NCI-H146 treated with DMSO at 0.1 percent for 48 hours (cell line): ENCODE measurements around the gene THY1.
"Not testable (repeated sequence)": the region's sequence is repeated elsewhere in the genome, so short reads cannot be mapped to it uniquely, and the experiment has no call there.

Experiments
- DNase-seq: peaks from one replicate; lab custom pipeline; 2025; ENCODE audit not compliant: unreplicated experiment; lab: John Stamatoyannopoulos, UW

THY1 gene

DNA sequence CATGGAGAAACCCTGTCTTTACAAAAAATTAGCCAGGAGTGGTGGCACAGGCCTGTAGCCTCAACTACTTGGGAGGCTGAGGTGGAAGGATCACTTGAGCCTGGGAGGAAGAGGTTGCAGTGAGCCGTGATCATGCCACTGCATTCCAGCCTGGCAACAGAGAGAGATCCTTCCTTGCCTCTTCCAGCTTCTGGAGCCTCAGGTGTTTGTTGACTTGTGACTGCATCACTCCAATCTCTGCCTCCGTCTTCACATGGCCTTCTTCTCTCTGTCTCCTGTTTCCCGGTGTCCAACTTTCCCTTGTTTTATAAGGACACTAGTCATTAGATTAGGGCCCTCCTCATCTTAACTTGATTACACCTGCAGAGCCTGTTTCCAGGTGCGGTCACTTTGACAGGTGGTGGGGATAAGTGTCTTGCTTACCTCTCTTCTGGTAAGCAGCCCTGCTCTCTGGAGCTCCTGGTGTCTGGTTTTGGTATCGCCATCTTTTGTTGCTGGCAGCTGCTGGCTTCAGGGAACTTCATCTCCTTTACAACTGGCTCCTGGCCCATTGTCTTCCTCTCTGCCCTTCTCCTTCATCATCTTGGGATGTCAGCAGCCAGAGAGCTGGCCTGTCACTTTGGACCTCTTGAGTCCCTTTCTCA lies 33.2 kb downstream of the THY1 start:
- peak; percentile 73 for DNase-seq

DNA sequence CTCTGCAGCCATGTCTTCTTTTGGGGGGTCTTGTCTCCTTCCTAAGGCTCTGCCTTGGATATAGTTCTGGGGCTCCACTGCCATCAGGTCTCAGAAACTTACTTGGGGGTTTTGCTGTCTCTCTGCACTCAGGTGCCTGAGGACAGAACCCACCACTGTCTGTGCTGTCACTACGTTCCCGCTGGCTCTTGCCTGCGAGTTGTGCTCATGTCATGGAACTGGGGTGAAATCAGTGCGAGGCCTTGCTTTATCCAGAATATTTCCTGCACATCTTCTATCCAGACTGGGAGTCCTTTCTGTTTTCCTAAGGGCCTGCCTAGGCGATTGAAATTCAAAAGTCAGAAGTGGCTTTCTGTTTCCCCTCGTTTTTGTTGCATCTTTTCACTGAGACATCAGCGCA lies 34.9 kb downstream of the THY1 start:
- DNase-seq: no peak

DNA sequence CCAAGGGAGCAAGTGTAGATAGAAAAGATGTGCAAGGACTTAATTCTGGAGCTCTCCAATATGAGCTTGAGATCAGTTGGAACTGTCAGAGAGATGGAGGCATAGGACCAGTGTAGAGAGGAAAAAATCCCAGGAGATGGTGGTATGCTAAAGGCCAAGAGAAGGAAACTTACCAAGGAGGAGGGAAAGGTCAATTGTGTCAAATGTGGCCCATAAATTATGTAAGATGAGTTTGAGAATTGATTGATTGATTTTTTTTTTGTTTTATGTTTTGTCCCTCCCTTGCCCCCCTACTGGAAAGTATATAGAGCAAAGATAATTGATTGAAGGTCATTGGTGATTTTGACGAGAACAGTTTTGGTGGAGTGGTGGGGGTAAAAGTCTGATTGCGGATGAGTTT lies 38.6 kb downstream of the THY1 start:
- DNase-seq: no peak

DNA sequence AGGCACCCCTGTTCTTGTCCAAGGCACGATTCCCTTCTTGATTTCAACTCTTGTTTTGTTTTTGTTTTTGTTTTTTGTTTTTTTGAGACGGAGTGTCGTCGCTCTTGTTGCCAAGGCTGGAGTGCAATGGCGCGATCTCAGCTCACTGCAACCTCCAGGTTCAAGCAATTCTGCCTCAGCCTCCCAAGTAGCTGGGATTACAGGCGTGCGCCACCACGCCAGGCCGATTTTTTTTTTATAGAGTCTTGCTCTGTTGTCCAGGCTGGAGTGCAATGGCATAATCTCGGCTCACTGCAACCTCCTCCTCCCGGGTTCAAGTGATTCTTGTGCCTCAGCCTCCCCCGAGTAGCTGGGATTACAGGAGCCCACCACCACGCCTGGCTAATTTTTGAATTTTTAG lies 40.5 kb downstream of the THY1 start:
- DNase-seq: not testable (repeated sequence)

GRCh38 chr11:119382101-119382500 lies 40.9 kb downstream of the THY1 start:
- no peak for DNase-seq

- DNase-seq: peak; percentile 94
These were observed 41.6 kb downstream of the THY1 start, which contains the start of gene USP2 for GRCh38 chr11:119381181-119381988. TSS of gene USP2 (minus strand) at chr11:119381690. CDS start at chr11:119373480, 8,210 bp downstream.

GRCh38 chr11:119380827-119381180 lies 42.2 kb downstream of the THY1 start:
- DNase-seq: no peak

DNA sequence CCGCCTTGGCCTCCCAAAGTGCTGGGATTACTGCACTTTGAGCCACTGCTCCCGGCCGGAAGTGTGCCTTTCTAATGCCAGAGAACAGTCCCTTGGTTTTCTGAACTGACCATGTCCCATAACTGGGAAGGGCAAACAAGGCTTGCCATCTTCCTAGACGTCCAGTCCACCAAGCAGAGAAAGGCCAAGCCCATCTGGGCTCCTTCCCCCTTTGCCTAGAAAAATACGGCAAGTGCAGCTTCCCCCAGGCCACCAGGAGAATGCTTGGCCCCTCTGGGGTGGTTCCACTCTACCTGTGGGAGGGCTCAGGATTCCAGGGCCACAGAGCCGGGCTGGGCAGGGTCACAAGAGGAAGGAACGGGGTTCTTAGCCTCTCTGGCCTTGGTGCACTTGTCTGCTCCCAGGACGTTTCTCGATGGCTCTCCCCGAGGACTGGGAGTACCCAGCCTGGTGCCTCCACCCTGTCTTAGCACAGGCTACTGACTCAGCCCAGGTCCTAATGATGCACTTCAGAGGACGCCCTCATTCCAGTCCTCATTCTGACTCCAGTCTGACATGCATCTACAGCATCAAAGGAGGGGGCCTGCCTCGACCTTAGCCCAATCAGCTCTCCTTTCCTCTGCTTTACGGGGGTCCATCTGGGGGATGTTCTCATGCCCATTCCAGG lies 42.7 kb downstream of the THY1 start:
- no peak for DNase-seq

DNA sequence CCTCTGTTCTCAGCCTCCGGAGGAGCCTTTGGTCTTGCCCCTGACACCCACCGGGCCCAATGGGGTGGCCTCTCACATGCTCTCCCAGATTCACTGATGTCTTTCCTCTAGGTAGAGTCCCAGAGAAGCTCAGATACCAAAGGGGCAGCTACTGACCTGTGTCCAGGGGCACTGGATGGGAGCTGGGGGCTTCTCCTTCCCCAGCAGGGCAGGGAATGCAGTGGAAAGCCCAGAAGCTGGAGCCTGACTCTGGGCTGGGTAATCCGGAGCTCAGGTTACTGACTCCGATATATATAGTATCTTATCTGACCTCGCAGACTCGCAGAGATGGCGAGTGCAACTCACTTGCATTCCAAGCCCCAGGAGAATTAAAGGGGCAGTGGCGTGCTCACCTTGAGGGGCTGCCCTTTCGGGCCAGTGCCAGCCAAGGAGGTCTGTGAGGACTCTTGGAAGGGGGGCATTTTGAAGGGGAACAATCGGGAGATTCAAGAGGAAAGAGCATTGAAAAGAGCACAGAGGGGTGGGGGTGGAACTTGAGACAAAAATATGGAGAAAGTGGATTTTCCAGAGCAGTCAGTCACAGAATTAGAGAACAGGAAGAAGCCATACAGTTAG lies 44.0 kb downstream of the THY1 start:
- no peak for DNase-seq

- DNase-seq: no peak
These were observed 44.9 kb downstream of the THY1 start for GRCh38 chr11:119377961-119378667.

GRCh38 chr11:119377112-119377901 lies 45.7 kb downstream of the THY1 start:
- DNase-seq: no peak

DNA sequence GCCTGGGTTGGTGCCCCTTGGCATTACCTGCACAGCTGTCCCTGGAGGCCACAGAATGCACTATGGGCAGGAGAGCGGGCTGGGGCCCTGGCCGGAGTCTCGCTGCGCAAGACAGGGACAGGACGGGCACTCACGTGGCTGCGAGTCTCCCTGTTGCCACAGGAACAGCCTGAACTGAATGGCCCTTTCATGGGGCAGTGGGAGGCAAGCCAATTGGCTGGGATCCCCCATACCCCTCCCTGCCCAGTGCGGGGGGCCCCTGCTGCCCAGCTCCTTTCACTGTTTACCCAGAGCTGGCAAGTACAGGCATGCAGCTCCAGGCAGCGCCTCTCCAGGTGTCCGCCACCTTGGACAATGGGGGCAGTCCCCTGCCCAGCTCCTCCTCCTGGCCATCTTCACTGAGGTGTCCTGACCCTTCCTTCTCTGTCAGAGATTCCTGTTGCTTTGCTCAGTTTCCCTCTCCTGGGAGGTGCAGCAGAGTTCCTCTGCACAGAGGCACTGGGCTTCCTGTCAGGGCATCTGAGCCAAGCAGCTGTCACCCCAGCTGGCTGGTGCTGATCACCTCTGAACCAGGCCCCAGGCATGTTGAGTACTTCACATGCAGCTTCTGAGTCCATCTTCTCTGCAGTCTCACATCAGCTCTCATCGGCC lies 46.6 kb downstream of the THY1 start:
- peak; percentile 94 for DNase-seq

DNA sequence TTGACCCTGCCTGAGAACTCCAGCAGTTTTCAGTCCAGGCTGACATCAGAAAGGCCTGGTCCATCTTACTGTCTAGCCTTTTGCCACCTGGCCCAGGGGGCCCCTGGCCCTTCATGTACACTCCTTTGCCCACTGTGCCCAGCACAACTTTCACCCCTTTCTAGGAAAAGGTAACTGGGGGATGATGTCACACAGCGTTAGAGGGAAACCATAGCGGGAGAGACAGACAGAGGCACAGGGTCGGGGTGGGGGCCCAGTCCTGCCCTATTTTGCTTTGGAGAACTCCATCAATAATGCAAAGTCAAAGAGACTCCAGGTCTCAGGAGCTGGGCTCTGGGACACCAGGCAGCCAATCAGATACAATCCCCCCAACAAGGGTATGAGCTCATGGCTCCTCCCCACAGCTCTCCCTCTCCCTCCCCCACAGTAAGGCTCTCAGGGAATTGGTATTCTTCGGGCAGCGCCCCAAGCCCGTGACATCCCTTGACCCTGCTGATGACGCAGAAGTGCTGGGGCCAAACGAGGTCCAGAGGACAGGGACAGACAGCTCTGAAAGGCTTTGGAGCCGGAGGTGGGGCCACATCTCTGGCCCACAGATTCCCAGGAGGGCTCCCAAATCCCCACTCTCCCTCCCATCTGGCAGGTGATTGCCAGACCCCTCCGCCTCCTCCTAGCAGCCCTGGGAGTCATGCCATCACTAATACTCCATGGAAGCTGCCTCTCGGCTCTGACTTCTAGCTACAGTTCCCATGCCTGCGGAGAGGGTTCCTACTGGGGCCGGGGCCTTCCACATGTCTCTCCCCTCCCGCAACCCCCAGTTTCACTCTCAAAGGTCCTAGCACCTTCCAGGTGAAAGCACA lies 47.4 kb downstream of the THY1 start:
- DNase-seq: no peak

DNA sequence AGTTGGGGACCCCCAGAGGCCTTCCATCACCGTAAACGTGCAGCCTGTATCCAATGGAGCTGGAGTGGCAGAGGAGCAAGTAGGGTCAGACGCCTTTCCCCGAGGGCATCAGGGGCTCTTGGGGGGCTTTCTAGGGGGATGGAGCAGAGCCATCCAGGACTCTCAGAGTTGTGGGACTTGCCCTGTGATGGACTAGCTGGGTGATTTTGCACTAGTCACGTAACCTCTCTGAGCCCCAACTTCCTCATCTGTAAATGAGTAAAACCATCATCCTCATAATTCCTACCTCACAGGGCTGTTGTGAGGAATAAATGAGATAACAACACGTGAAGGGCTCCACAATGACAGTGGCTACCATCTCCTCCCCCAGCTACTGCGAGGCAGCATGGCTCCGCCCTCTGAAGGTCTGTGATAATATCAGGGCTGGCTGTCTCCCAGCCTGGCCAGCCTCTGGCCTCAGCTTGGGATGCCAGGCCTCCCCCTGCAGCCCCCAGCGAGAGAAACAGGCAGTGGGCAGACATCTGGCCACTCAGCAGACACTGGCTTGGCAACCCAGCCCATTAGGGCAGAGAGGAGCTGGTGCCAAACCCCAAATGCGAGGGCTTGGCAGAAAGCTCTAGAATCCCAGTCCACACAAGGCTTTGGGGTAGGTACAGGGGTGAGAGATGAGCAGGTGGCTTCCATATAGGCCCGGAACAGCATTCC lies 48.2 kb downstream of the THY1 start:
- DNase-seq: no peak

- peak; percentile 72 for DNase-seq
These were observed 48.9 kb downstream of the THY1 start for GRCh38 chr11:119373921-119374631.

DNA sequence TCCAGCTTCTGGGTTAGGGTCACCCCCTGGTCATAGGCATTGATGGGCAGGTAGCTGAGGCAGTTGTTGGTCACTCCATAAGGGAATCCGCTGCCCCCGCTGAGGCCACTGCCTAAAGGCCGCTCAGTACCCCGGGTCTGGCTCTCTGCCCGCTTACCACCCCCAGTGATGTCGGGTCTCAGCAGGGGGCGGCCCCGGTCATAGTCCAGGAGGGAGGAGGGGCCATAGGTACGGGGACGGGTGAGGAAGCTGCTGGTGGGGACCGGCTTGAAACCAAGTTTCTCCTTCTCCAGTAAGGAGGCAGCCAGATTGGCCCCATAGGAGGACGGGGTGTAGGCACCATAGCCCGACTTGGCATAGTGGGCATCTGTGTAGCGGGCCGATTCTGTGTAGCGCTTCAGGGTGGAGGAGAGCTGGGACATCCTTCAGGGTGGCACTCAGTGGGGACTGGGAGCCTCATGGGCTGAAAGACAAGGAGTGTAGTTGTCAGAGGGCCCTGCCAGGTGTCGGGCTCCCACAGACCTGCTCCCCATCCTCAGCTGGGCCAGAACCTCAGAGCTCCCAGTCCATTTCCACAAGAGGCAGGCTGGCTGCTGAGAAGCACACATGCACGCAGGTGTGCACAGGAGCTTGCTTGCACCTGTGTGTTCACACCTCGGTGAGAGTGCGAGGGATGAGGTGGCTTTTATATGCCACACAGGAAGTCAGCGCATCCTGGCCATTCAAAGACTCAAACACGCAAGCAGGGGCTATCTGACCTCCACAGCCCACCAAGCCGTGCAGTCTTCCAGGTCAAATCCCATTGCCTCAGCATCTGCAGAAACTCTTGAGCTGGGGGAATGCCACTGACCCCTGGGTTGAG lies 49.7 kb downstream of the THY1 start:
- DNase-seq: no peak
